ENCODE data around the gene COL4A2.

Gene COL4A2

GRCh38 chr13:110463871-110464510 lies 156.9 kb downstream of the COL4A2 start:
- no peak for DNase-seq

- no peak for DNase-seq
These were observed 157.7 kb downstream of the COL4A2 start for GRCh38 chr13:110464556-110465333.

GRCh38 chr13:110465696-110466095 lies 158.6 kb downstream of the COL4A2 start:
- DNase-seq = no peak

DNA sequence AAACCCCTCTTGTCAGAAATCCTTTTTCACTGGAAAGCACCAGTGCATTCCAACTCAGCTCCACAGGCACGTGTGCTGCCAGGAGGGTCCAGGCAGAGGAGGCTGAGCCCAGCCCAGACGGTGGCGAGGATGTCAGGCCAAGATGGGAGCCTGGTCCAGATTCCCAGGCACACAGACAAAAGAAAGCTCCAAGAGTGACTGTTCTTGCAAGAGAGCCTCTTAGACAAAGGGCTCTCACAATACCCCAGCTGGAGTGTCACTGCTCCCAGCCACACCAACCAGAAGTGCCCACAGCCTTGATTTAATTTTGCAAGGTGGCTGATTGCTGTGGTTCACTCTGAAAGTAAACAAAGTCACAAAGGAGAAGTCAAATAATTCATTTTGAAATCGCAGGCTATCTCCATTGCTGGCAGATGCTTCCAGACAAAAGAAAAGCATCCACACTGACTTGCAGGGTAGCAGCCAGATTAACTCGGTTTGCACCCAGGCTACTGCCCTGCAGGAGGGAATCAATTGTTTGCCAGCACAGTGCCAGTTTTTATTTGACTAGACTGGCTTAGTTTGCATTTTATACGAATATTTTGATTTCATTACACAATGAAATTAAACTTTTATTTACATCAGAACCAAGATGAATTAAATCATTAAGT lies 159.3 kb downstream of the COL4A2 start:
- DNase-seq = no peak

DNA sequence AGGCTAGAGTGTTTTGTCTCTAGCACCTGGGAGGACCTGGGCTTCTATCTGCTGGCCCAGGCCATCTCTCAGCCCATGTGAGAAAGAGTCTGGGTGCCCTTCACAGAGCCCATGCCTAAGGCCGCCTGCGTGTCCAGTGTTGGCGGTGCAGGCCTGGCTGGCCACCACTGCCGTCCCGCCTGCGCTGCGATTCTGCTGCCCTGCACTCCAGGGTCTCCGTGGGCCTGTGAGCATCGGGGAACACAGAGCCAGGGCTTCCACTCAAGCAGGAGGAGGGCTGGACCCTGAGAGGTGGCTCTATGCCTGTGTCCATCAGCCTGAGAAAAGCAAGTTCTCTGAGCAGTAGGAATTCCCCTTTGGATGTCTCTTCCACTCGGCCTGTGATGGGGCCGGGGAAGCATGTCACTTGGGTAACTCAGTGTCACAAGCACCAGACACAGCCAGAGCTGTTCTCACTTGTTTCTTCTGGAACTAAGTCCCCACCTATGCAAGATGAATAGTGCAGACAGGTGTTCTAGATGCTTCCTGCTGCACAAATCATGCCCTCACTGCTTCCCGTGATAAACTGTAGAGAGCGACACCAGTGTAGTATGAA lies 160.5 kb downstream of the COL4A2 start:
- no peak for DNase-seq

DNA sequence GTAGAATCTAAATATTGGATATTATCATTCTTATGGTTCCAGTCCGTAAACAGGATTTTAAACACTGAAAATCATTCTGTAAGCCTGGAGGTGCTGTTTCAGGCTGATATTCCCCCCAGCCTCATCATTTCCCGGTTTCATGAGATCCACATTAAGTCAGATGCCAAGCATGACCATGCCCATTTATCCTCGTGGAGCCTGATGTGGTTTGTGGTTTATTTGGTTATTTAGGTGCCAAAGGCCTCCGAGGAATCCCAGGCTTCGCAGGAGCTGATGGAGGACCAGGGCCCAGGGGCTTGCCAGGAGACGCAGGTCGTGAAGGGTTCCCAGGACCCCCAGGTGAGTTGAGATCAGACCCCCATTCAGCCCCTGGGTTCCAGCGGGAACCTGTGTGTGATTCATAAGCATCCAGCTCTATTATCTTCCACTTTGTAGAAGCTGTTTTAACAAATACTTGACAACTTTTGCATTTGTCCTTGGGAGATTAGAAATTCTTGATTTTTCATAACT lies 162.0 kb downstream of the COL4A2 start:
- no peak for DNase-seq

- DNase-seq = no peak
These were observed 162.5 kb downstream of the COL4A2 start for GRCh38 chr13:110469597-110469996.

- DNase-seq = no peak
These were observed 163.4 kb downstream of the COL4A2 start for GRCh38 chr13:110470272-110471009.

GRCh38 chr13:110471156-110471832 lies 164.2 kb downstream of the COL4A2 start:
- DNase-seq = no peak

DNA sequence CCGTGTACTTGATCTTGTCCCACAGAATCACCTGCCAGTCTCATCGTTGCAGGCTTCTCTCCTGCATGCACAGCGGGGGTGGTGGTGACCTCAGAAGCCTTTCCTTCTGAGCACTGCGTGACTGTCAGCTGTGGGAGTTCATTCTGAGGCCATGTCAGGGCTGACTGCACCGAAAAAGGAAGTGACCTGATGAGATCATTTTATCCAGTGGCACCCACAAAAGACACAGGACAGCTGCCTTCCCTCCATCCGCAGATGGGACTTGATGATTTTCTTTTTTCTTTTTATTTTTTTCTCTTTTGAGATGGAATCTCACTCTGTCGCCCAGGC lies 164.7 kb downstream of the COL4A2 start:
- no peak for DNase-seq

GRCh38 chr13:110472904-110473563 lies 165.9 kb downstream of the COL4A2 start:
- no peak for DNase-seq

- no peak for DNase-seq
These were observed 167.6 kb downstream of the COL4A2 start for GRCh38 chr13:110474713-110475112.

- DNase-seq = no peak
These were observed 168.0 kb downstream of the COL4A2 start for GRCh38 chr13:110475117-110475516.

GRCh38 chr13:110475550-110476219 lies 168.6 kb downstream of the COL4A2 start:
- no peak for DNase-seq

GRCh38 chr13:110476220-110476617 lies 169.1 kb downstream of the COL4A2 start:
- DNase-seq = no peak

DNA sequence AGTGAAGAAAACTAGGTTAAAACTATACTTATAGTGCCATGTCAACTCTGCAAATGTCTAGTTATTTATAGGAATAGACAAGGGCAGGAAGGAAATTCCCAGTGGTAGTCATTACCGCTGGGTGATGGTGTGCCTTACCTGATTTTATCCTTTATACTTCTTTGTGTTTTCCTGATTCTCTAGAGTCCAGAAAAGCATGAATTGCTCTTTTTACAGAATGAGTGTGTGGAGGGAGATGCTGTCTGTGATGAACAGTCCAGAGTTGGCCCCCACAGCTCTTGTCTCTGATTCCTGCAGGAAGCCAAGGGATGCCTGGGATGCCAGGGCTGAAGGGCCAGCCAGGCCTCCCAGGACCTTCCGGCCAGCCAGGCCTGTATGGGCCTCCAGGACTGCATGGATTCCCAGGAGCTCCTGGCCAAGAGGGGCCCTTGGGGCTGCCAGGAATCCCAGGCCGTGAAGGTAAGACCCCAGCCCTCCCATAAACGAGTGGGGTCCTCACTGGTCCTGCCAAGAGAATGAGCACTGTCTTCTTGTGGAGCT lies 170.7 kb downstream of the COL4A2 start:
- no peak for DNase-seq

- DNase-seq = no peak
These were observed 171.5 kb downstream of the COL4A2 start for GRCh38 chr13:110478405-110479214.

- DNase-seq = no peak
These were observed 172.1 kb downstream of the COL4A2 start for GRCh38 chr13:110479215-110479545.

DNA sequence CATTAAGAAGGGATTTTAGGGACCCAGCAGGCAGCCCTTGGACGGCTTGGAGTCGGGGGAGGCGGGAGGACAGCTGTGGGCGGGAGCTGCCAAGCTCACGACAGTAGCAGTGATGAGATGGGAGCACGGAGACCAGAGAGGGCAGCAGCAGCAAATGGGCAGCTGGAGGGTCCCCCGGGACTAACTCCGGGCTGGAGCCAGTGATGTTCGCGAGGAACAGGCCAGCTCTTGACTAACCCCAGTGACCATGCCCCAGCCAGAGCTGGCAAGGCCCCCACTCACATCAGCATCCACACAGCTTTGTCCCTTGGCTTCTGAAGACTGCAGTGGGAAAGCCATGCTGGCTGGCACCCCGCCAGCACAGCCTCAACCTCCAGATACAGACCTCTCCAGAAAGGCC lies 172.6 kb downstream of the COL4A2 start:
- DNase-seq = no peak

DNA sequence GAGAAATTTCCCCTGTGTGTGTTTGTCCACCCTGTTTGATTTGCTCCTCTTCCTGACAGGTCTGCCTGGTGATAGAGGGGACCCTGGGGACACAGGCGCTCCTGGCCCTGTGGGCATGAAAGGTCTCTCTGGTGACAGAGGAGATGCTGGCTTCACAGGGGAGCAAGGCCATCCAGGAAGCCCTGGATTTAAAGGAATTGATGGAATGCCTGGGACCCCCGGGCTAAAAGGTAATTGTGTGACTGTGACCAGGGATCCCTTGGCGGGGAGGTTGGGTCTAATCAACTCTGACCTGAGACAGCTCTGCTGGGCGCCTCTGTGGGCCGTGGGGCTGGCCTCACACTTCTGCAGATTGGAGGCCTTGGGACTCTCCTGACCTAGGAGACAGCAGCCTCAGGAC lies 173.1 kb downstream of the COL4A2 start:
- DNase-seq = no peak
